Esophagus muscularis mucosa (tissue), 4 donors: Measurements from ENCODE around the gene EFHC1.

Source experiments
- CTCF ChIP-seq, 3 experiments: fragments of 200-600 bp in 2 of 3; fragments of 450-650 bp in 1 of 3; sonication (generic) in 2 of 3; IDR thresholded peaks; one replicate each; pipeline ENCODE4 v1.5.1; 2017 to 2019; ENCODE audit warnings: antibody characterized with exemption in 3 of 3, mild to moderate bottlenecking in 2 of 3, moderate library complexity in 1 of 3
- EP300 ChIP-seq: sonication (generic); formaldehyde crosslinking; IDR thresholded peaks from one replicate; pipeline ENCODE4 v1.6.1; 2017; ENCODE audit warnings: antibody characterized with exemption
- POLR2A ChIP-seq: fragments of 450-650 bp; IDR thresholded peaks from one replicate; pipeline ENCODE4 v1.6.1; 2017; ENCODE audit warnings: antibody characterized with exemption, moderate library complexity, mild to moderate bottlenecking, low read depth
- POLR2AphosphoS5 ChIP-seq, 2 donors: sonication (generic); formaldehyde crosslinking; IDR thresholded peaks; one replicate each; pipeline ENCODE4 v1.6.1; 2017; ENCODE audit warnings: antibody characterized with exemption in 2 of 2

- TF ChIP-seq CTCF (IDR thresholded peaks at IDR 0.05), result no peak
- peak in 1 of 2 donors; percentile 24 for TF ChIP-seq POLR2AphosphoS5 (IDR thresholded peaks at IDR 0.05)
- no peak for TF ChIP-seq POLR2A
- TF ChIP-seq EP300, result no peak
These were observed 3.8 kb downstream of the EFHC1 start for GRCh38 chr6:52423971-52424381.
